ENCODE data around the gene AP4S1.

Gene AP4S1

DNA sequence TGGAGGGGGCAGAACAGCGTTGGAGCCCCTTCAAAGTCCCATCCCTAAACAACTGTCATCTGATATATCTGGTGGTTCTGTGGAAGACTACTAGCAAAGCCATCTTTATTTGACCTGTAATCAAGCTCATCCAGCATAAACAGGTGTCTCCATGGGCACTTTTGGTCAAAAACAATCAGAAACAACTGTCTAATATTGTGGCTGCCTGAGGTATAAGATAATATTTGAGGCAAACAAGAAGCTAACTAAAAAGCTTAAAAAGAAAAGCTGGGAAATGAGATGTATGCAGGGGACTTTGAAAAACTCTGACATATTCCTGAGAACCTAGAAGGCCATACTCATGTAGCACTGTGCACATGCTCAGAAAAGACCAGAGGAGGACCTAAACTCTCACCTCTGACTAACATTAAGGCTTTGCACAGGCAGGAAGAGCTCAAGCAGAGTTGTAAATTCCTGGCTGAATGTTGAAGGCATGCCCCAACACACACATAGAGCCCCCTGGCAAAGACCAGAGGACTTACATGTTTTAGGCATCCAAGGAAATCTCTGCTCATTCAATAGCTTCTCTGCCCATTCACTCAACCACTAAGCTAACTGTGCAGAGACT, 27.2 kb upstream of the AP4S1 start:
- H3K4me2 ChIP-seq (ENCODE audit: insufficient read depth, low read length), result no peak overlapping the region
- H3K9me3 ChIP-seq (ENCODE audit: insufficient read depth, low read length, severe bottlenecking), result peaks cover 20% of the 10 kb centered on the region
- DNase-seq (no peak), ATAC-seq (ENCODE audit: insufficient read depth, low read depth) (no peak)
- H3K79me2 ChIP-seq (ENCODE audit: insufficient read depth, low read length), result peaks cover 95% of the 10 kb centered on the region
- H3K9ac ChIP-seq (ENCODE audit: low read depth, low read length), result no peak overlapping the region
- peaks cover 41% of the 10 kb centered on the region for H4K20me1 ChIP-seq (ENCODE audit: insufficient read depth, low read length)
- no peak overlapping the region for H2AFZ ChIP-seq (ENCODE audit: low read depth, low read length)
- H3K4me1 ChIP-seq (ENCODE audit: insufficient read depth, low read length), result no peaks in the 10 kb centered on the region
- TF ChIP-seq, protein P1, sequence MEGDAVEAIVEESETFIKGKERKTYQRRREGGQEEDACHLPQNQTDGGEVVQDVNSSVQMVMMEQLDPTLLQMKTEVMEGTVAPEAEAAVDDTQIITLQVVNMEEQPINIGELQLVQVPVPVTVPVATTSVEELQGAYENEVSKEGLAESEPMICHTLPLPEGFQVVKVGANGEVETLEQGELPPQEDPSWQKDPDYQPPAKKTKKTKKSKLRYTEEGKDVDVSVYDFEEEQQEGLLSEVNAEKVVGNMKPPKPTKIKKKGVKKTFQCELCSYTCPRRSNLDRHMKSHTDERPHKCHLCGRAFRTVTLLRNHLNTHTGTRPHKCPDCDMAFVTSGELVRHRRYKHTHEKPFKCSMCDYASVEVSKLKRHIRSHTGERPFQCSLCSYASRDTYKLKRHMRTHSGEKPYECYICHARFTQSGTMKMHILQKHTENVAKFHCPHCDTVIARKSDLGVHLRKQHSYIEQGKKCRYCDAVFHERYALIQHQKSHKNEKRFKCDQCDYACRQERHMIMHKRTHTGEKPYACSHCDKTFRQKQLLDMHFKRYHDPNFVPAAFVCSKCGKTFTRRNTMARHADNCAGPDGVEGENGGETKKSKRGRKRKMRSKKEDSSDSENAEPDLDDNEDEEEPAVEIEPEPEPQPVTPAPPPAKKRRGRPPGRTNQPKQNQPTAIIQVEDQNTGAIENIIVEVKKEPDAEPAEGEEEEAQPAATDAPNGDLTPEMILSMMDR (IDR thresholded peaks at IDR 0.05; ENCODE audit: borderline replicate concordance, extremely low read depth, low read length, poor library complexity, severe bottlenecking), result no peak
- no peak for TF ChIP-seq EZH2 (IDR thresholded peaks at IDR 0.05; ENCODE audit: borderline replicate concordance, low read depth, low read length, severe bottlenecking)
- no peaks in the 10 kb centered on the region for H3K27me3 ChIP-seq (ENCODE audit: insufficient read depth, low read length, poor library complexity)
- H3K27ac ChIP-seq (ENCODE audit: low read length), result no peak overlapping the region
- H3K36me3 ChIP-seq (ENCODE audit: insufficient read depth, low read length), result peaks cover 39% of the 10 kb centered on the region
- H3K4me3 ChIP-seq (ENCODE audit: low read depth in 1 of 2, low read length in 2 of 2), result no peak overlapping the region

DNA sequence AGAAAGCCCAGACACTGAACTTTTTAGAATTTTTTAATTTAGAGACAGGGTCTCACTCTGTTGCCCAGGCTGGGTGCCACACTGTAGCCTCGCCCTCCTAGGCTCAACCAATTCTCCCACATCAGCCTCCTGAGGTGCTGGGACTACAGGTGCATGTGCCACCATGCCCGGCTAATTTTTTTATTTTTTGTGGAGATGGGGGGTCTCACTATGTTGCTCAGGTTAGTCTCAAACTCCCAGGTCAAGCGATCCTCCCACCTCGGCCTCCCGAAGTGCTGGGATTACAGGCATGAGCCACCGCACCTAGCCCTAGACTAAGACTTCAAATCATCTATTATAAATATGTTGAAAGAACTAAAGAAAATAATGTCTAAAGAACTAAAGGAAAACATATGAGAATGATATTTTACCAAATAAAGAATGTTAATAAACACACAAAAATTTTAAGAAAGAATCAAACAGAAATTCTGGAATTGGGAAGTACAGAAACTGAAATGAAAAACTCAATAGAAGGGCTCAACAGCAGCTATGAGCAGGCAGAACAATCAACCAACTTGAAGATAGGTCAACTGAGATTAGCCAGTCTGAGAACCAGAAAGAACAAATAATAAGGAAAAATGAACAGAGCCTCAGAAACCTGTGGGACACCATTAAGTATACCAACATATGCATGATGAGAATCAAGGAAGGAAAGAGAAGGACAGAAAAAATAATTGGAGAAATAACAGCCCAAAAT, 26.2 kb upstream of the AP4S1 start:
- Histone ChIP-seq H4K20me1 (ENCODE audit: insufficient read depth, low read length) (peaks cover 34% of the 10 kb centered on the region), H3K4me2 (ENCODE audit: insufficient read depth, low read length) (no peak overlapping the region), H3K79me2 (ENCODE audit: insufficient read depth, low read length) (peaks cover 95% of the 10 kb centered on the region), H3K9ac (ENCODE audit: low read depth, low read length) (no peak overlapping the region), H3K9me3 (ENCODE audit: insufficient read depth, low read length, severe bottlenecking) (peaks cover 20% of the 10 kb centered on the region), H3K4me3 (ENCODE audit: low read depth in 1 of 2, low read length in 2 of 2) (no peak overlapping the region), H2AFZ (ENCODE audit: low read depth, low read length) (no peak overlapping the region), H3K4me1 (ENCODE audit: insufficient read depth, low read length) (no peaks in the 10 kb centered on the region), H3K36me3 (ENCODE audit: insufficient read depth, low read length) (peaks cover 46% of the 10 kb centered on the region), H3K27ac (ENCODE audit: low read length) (no peak overlapping the region), H3K27me3 (ENCODE audit: insufficient read depth, low read length, poor library complexity) (no peaks in the 10 kb centered on the region)
- DNase-seq (no peak), ATAC-seq (ENCODE audit: insufficient read depth, low read depth) (no peak)
- TF ChIP-seq EZH2 (IDR thresholded peaks at IDR 0.05; ENCODE audit: borderline replicate concordance, low read depth, low read length, severe bottlenecking), result no peak
- TF ChIP-seq, protein P1 (IDR thresholded peaks at IDR 0.05; ENCODE audit: borderline replicate concordance, extremely low read depth, low read length, poor library complexity, severe bottlenecking), result no peak

GRCh38 chr14:31000629-31001338, 24.7 kb upstream of the AP4S1 start:
- Histone ChIP-seq H3K9ac (ENCODE audit: low read depth, low read length) (no peak overlapping the region), H3K79me2 (ENCODE audit: insufficient read depth, low read length) (peaks cover 93% of the 10 kb centered on the region), H3K27ac (ENCODE audit: low read length) (no peak overlapping the region), H3K4me2 (ENCODE audit: insufficient read depth, low read length) (no peak overlapping the region), H4K20me1 (ENCODE audit: insufficient read depth, low read length) (peaks cover 26% of the 10 kb centered on the region), H3K36me3 (ENCODE audit: insufficient read depth, low read length) (peaks cover 53% of the 10 kb centered on the region), H3K27me3 (ENCODE audit: insufficient read depth, low read length, poor library complexity) (no peaks in the 10 kb centered on the region), H2AFZ (ENCODE audit: low read depth, low read length) (no peak overlapping the region), H3K4me1 (ENCODE audit: insufficient read depth, low read length) (no peaks in the 10 kb centered on the region), H3K4me3 (ENCODE audit: low read depth in 1 of 2, low read length in 2 of 2) (no peak overlapping the region), H3K9me3 (ENCODE audit: insufficient read depth, low read length, severe bottlenecking) (peaks cover 20% of the 10 kb centered on the region)
- DNase-seq (no peak), ATAC-seq (ENCODE audit: insufficient read depth, low read depth) (no peak)
- TF ChIP-seq, protein P1 (IDR thresholded peaks at IDR 0.05; ENCODE audit: borderline replicate concordance, extremely low read depth, low read length, poor library complexity, severe bottlenecking), result no peak
- TF ChIP-seq EZH2 (IDR thresholded peaks at IDR 0.05; ENCODE audit: borderline replicate concordance, low read depth, low read length, severe bottlenecking), result no peak
